HepG2 (cell line): ENCODE results near the gene IKZF2. TPM values are rescaled to one million over a fixed set of nuclear protein-coding genes. Genes with fewer than 3 reads are reported as not detected.

Source experiments
- ATAC-seq: fragments of 200-7000 bp; cut with Tn5 transposase; 3 replicates; pipeline ENCODE4 v1.9.1; 2020; ENCODE audit warnings: mild to moderate bottlenecking, moderate library complexity
- BruUV-seq: library from RNA; stranded (reverse); fragments of 400-500 nt; replicated peaks from 2 replicates; lab custom pipeline; 2021; lab: Mats Ljungman, UMichigan
- CTCF ChIA-PET: fragments of 300-600 bp; formaldehyde crosslinking; extraction: SDS; loops from one replicate; lab custom pipeline; 2021; ENCODE audit warnings: low total read pairs, inconsistent platforms, low intra/inter-chr PET ratio; lab: Yijun Ruan, JAX
- POLR2A ChIA-PET: fragments of 350-600 bp; sonication (Branson Sonifier 250); formaldehyde crosslinking; loops from one replicate; lab custom pipeline; 2020; ENCODE audit warnings: antibody characterized with exemption, inconsistent platforms; lab: Yijun Ruan, JAX
- DNase-seq: peaks from one replicate; pipeline ENCODE4 v3.0.0-alpha.2; 2015; ENCODE audit warnings: low spot score
- FAIRE-seq: peaks from 3 replicates; lab custom pipeline; 2011; peaks lifted over from hg19 to GRCh38; lab: Jason Lieb, UNC
- H2AFZ ChIP-seq: one replicate; pipeline ENCODE4 v1.6.1; 2011; ENCODE audit warnings: low read length, inconsistent platforms
- H3K27ac ChIP-seq: fragments of 300-600 bp; 3 replicates; pipeline ENCODE4 v1.8.0; 2011; ENCODE audit warnings: mixed run types, mild to moderate bottlenecking, mixed read lengths, low read length, inconsistent platforms; ENCODE audit not compliant: insufficient read depth; ENCODE audit errors: extremely low read length
- H3K27me3 ChIP-seq, 2 experiments: fragments of 200-600 bp in 1 of 2; 2 replicates in 1 of 2; 3 replicates in 1 of 2; pipeline versions ENCODE4 v1.6.0 to v1.8.0; 2011; ENCODE audit warnings: low read length in 2 of 2, mild to moderate bottlenecking in 2 of 2, moderate library complexity in 2 of 2, inconsistent platforms in 1 of 2; ENCODE audit not compliant: insufficient read depth in 2 of 2, control insufficient read depth in 1 of 2
- H3K36me3 ChIP-seq, 2 experiments: fragments of 200-600 bp in 1 of 2; replicated peaks in 1 of 2; 2 replicates in 1 of 2; 3 replicates in 1 of 2; pipeline versions ENCODE4 v1.5.1 to v1.8.0; 2011; ENCODE audit warnings: low read length in 2 of 2, inconsistent platforms in 1 of 2; ENCODE audit not compliant: insufficient read depth in 2 of 2, control insufficient read depth in 1 of 2
- H3K4me1 ChIP-seq: 2 replicates; pipeline ENCODE4 v1.5.1; 2012; ENCODE audit warnings: low read length, inconsistent platforms; ENCODE audit not compliant: insufficient read depth
- H3K4me2 ChIP-seq: 2 replicates; pipeline ENCODE4 v1.6.0; 2011; ENCODE audit warnings: low read depth, low read length, inconsistent platforms
- H3K4me3 ChIP-seq, 3 experiments: fragments of 200-600 bp in 1 of 3; sonication (generic), shearing (Covaris generic) in 1 of 3; replicated peaks in 1 of 3; 2 replicates each; pipeline ENCODE4 v1.5.1; 2011 to 2016; ENCODE audit warnings: low read length in 3 of 3, inconsistent platforms in 2 of 3, low read depth in 2 of 3, mild to moderate bottlenecking in 2 of 3, control low read depth in 1 of 3, mixed read lengths in 1 of 3; ENCODE audit not compliant: insufficient read depth in 1 of 3
- H3K79me2 ChIP-seq: one replicate; pipeline ENCODE4 v1.6.1; 2011; ENCODE audit warnings: low read length, inconsistent platforms; ENCODE audit not compliant: insufficient read depth
- H3K9ac ChIP-seq: 2 replicates; pipeline ENCODE4 v1.6.0; 2011; ENCODE audit warnings: mild to moderate bottlenecking, low read depth, low read length, inconsistent platforms; ENCODE audit not compliant: insufficient read depth
- H3K9me3 ChIP-seq: 2 replicates; pipeline ENCODE4 v1.5.1; 2012; ENCODE audit warnings: mild to moderate bottlenecking, low read length
- H4K20me1 ChIP-seq: 2 replicates; pipeline ENCODE4 v1.6.0; 2011; ENCODE audit warnings: inconsistent platforms, mild to moderate bottlenecking, low read length, moderate library complexity; ENCODE audit not compliant: insufficient read depth
- KAT7 ChIP-seq: IDR thresholded peaks from 2 replicates; pipeline ENCODE4 v1.6.1; 2018; ENCODE audit warnings: borderline replicate concordance, missing compliant biosample characterization
- MZF1 ChIP-seq: sonication (generic); formaldehyde crosslinking; IDR thresholded peaks from 2 replicates; pipeline ENCODE4 v1.8.1; 2023; ENCODE audit warnings: mild to moderate bottlenecking, missing genetic modification reagents, borderline replicate concordance
- PBX3 ChIP-seq: sonication (generic); formaldehyde crosslinking; IDR thresholded peaks from 2 replicates; pipeline ENCODE4 v1.8.1; 2023; ENCODE audit warnings: missing genetic modification reagents, inconsistent platforms, borderline replicate concordance
- SMC3 ChIP-seq: IDR thresholded peaks from 2 replicates; pipeline ENCODE4 v1.6.1; 2011; ENCODE audit warnings: low read length, improper control_type of control experiment
- SRSF1 ChIP-seq: fragments of 200-400 bp; formaldehyde crosslinking; optimal IDR thresholded peaks from 2 replicates; pipeline ENCODE3; 2017; ENCODE audit warnings: mild to moderate bottlenecking, low read depth, low read length, moderate library complexity
- SUZ12 ChIP-seq: fragments of 150-350 bp; IDR thresholded peaks from 2 replicates; pipeline ENCODE4 v1.6.1; 2014; ENCODE audit warnings: low read depth, low read length
- ZFP1 ChIP-seq: IDR thresholded peaks from 2 replicates; pipeline ENCODE4 v1.6.1; 2016
- ZFP41 ChIP-seq: sonication (generic); formaldehyde crosslinking; IDR thresholded peaks from 2 replicates; pipeline ENCODE4 v1.4.0; 2020; ENCODE audit warnings: mild to moderate bottlenecking, missing genetic modification reagents, borderline replicate concordance
- ZNF451 ChIP-seq: sonication (generic); formaldehyde crosslinking; IDR thresholded peaks from 2 replicates; pipeline ENCODE4 v1.5.0; 2020; ENCODE audit warnings: mild to moderate bottlenecking, missing genetic modification reagents
- ZNF512 ChIP-seq: sonication (generic); formaldehyde crosslinking; IDR thresholded peaks from 2 replicates; pipeline ENCODE4 v1.4.0; 2020; ENCODE audit warnings: mild to moderate bottlenecking, missing genetic modification reagents
- ZNF678 ChIP-seq: sonication (generic); formaldehyde crosslinking; IDR thresholded peaks from 2 replicates; pipeline ENCODE4 v1.4.0; 2020; ENCODE audit warnings: mild to moderate bottlenecking, missing genetic modification reagents
- WGBS: methylation state at CpG from one replicate; pipeline ENCODE4 v1.1.6; 2017; ENCODE audit warnings: low lambda C conversion rate; 5-methylcytosine and 5-hydroxymethylcytosine counted together
- in situ Hi-C: cut with HindIII; loops from 2 replicates; pipeline ENCODE4 v1.10.0; 2017; ENCODE audit warnings: low pct_unique_long_range_greater_than_20kb; ENCODE audit not compliant: extremely low pct_ligation_motif_present
- intact Hi-C: fragments of 100-400 bp; cut with micrococcal nuclease; formaldehyde crosslinking; loops from one replicate; pipeline ENCODE4 v1.10.0; 2022; ENCODE audit not compliant: unreplicated experiment
- polyA plus RNA-seq, 8 experiments: library from polyadenylated mRNA; depleted of rRNA in 3 of 8; stranded (reverse) in 7 of 8; unstranded in 1 of 8; fragments of >200 nt; fragmentation: Illumina TruSeq in 4 of 8; extraction: Trizol in 4 of 8; gene quantifications; 2 replicates each; pipeline versions ENCODE4 v1.2.1 to v1.2.3, GENCODE V29; 2011 to 2016; ENCODE audit warnings: low read depth in 4 of 8, missing spikeins in 1 of 8, mixed read lengths in 1 of 8; ENCODE audit not compliant: insufficient read depth in 1 of 8
- total RNA-seq, 5 experiments: library from RNA; depleted of rRNA; stranded (reverse); fragments of >200 nt; fragmentation: Illumina TruSeq; extraction: Trizol; gene quantifications; 2 replicates each; pipeline ENCODE4 v1.2.3, GENCODE V29; 2016; ENCODE audit warnings: low read depth in 1 of 5

IKZF2 gene
- total and polyA plus RNA-seq, 2 of the 13 experiments (the other 11 are each of a cell fraction or from before 2014, with no cell fraction given), result 0.18 to 0.86 TPM

- no TSS peak for BruUV-seq
- H3K36me3 ChIP-seq, result no peaks in the 10 kb centered on the region
- H3K4me3 ChIP-seq, result no peak overlapping the region
- POLR2A ChIA-PET, result no interaction called here
- H3K9ac ChIP-seq, result no peak overlapping the region
- H3K79me2 ChIP-seq, result no peaks in the 10 kb centered on the region
- DNase-seq (no peak), FAIRE-seq (no peak), ATAC-seq (no peak)
- no peaks in the 10 kb centered on the region for H3K9me3 ChIP-seq
- H3K27ac ChIP-seq, result no peak overlapping the region
- H2AFZ ChIP-seq, result no peak overlapping the region
- H3K27me3 ChIP-seq, result no peaks in the 10 kb centered on the region
- no peaks in the 10 kb centered on the region for H3K4me1 ChIP-seq
- intact Hi-C loops (no loop called here), in situ Hi-C loops (no loop called here)
- TF ChIP-seq PBX3 (CRISPR knock-in tag) (no peak), KAT7 (CRISPR knock-in tag) (no peak), ZFP1 (CRISPR knock-in tag) (no peak), ZNF512 (CRISPR knock-in tag) (no peak), SUZ12 (no peak), SRSF1 (no peak), ZNF678 (no peak), MZF1 (no peak), SMC3 (no peak), ZFP41 (CRISPR knock-in tag) (no peak), ZNF451 (CRISPR knock-in tag) (no peak)
- H4K20me1 ChIP-seq, result no peaks in the 10 kb centered on the region
- CTCF ChIA-PET, result no interaction called here
- 14% methylated on average over 1 of the region's 1 CpG for WGBS
- H3K4me2 ChIP-seq, result no peak overlapping the region
Observed at GRCh38 chr2:213069531-213069930, 81.9 kb downstream of the IKZF2 start.
